K562 (cell line): ENCODE results near the gene RPN1. TPM values are rescaled to one million over a fixed set of nuclear protein-coding genes. Genes with fewer than 3 reads are reported as not detected.
A peak's percentile ranks its signal among the peaks of the same experiment; 100 is the strongest.

Experiments used
- C11orf30 ChIP-seq: fragments of 450-650 bp; IDR thresholded peaks from 2 replicates; pipeline ENCODE4 v1.6.1; 2016; ENCODE audit warnings: low read depth, mild to moderate bottlenecking
- CCNT2 ChIP-seq: IDR thresholded peaks from 2 replicates; pipeline ENCODE4 v1.6.1; 2011; ENCODE audit warnings: borderline replicate concordance, low read depth, mild to moderate bottlenecking, moderate library complexity, mixed read lengths, low read length; ENCODE audit not compliant: insufficient read length; ENCODE audit errors: extremely low read depth
- CEBPZ ChIP-seq: fragments of 150-350 bp; IDR thresholded peaks from 2 replicates; pipeline ENCODE4 v1.6.1; 2014; ENCODE audit warnings: low read depth, mild to moderate bottlenecking, low read length, borderline replicate concordance
- CHD4 ChIP-seq: fragments of 200-600 bp; sonication (generic); IDR thresholded peaks from 3 replicates; pipeline ENCODE4 v1.6.1; 2012; ENCODE audit warnings: low read depth, mild to moderate bottlenecking, mixed read lengths, low read length, inconsistent platforms; ENCODE audit not compliant: insufficient read depth, insufficient replicate concordance, poor library complexity, severe bottlenecking
- DNMT1 ChIP-seq: fragments of 450-650 bp; IDR thresholded peaks from 2 replicates; pipeline ENCODE4 v1.6.1; 2016; ENCODE audit warnings: antibody characterized with exemption, mild to moderate bottlenecking
- E2F8 ChIP-seq: fragments of 450-650 bp; IDR thresholded peaks from 2 replicates; pipeline ENCODE4 v1.7.1; 2018; ENCODE audit warnings: mild to moderate bottlenecking, low read depth; ENCODE audit not compliant: partially characterized antibody
- FOXK2 ChIP-seq, 2 experiments: fragments of 450-650 bp; IDR thresholded peaks in 1 of 2; conservative IDR thresholded peaks in 1 of 2; 2 replicates each; pipeline ENCODE4 v1.6.1; 2016; ENCODE audit warnings: low read depth in 2 of 2, mild to moderate bottlenecking in 1 of 2
- GATAD2A ChIP-seq: fragments of 450-650 bp; IDR thresholded peaks from 2 replicates; pipeline ENCODE4 v1.6.1; 2017
- MLX ChIP-seq, 2 experiments: fragments of 450-650 bp in 1 of 2; sonication (generic) in 1 of 2; formaldehyde crosslinking; conservative IDR thresholded peaks; 2 replicates each; pipeline versions ENCODE4 v1.4.0 to v1.8.1; 2020 to 2022; ENCODE audit warnings: mild to moderate bottlenecking in 1 of 2, missing genetic modification reagents in 1 of 2
- NBN ChIP-seq: fragments of 450-650 bp; IDR thresholded peaks from 2 replicates; pipeline ENCODE4 v1.6.1; 2016; ENCODE audit warnings: low read depth, mild to moderate bottlenecking
- PCBP1 ChIP-seq: fragments of 200-400 bp; formaldehyde crosslinking; IDR thresholded peaks from 2 replicates; pipeline ENCODE4 v1.6.1; 2018; ENCODE audit warnings: mild to moderate bottlenecking, low read depth, low read length; ENCODE audit not compliant: poor library complexity, severe bottlenecking
- SMARCB1 ChIP-seq: IDR thresholded peaks from 2 replicates; pipeline ENCODE4 v1.6.1; 2011; ENCODE audit warnings: improper control_type of control experiment, low read depth; ENCODE audit not compliant: insufficient read length
- TCF15 ChIP-seq: fragments of 250-450 bp; sonication (Bioruptor Pico); IDR thresholded peaks from 2 replicates; pipeline ENCODE4 v1.8.0; 2022; ENCODE audit warnings: moderate library complexity, mild to moderate bottlenecking, inconsistent platforms
- ZBTB49 ChIP-seq: sonication (generic); formaldehyde crosslinking; IDR thresholded peaks from 2 replicates; pipeline ENCODE4 v1.8.0; 2022; ENCODE audit warnings: missing genetic modification reagents, mild to moderate bottlenecking, borderline replicate concordance
- ZNF311 ChIP-seq: fragments of 250-450 bp; sonication (Bioruptor Pico); IDR thresholded peaks from 2 replicates; pipeline ENCODE4 v1.4.0; 2020; ENCODE audit warnings: mild to moderate bottlenecking, moderate library complexity
- ZZZ3 ChIP-seq: fragments of 450-650 bp; IDR thresholded peaks from 2 replicates; pipeline ENCODE4 v1.6.1; 2016; ENCODE audit warnings: antibody characterized with exemption, mild to moderate bottlenecking, moderate library complexity
- polyA plus RNA-seq, 8 experiments: library from polyadenylated mRNA; depleted of rRNA in 4 of 8; stranded (reverse) in 5 of 8; unstranded in 3 of 8; fragments of >200 nt; fragmentation: Nextera tagmentation in 2 of 8; fragmentation: Illumina TruSeq in 1 of 8; extraction: Ambion mirVana in 2 of 8; extraction: Trizol in 1 of 8; gene quantifications; 2 replicates each; pipeline versions ENCODE4 v1.2.1 to v1.2.3, GENCODE V29; 2011 to 2014; ENCODE audit warnings: inconsistent platforms in 1 of 8, missing spikeins in 1 of 8
- total RNA-seq, 7 experiments: library from RNA; depleted of rRNA in 6 of 7; stranded (reverse); fragments of >200 nt in 6 of 7; fragmentation: Illumina TruSeq in 2 of 7; extraction: Trizol in 2 of 7; gene quantifications; 2 replicates each; pipeline versions ENCODE4 v1.2.1 to v1.2.3, GENCODE V29; 2011 to 2021; ENCODE audit warnings: low replicate concordance in 1 of 7

The RPN1 gene
- total and polyA plus RNA-seq, 9 of the 15 experiments (the other 6 are each of a cell fraction or from before 2014, with no cell fraction given): 39.5 to 300 (median 148) TPM

GRCh38 chr3:128680603-128681368 is 30.2 kb upstream of the RPN1 start (continued):
- TF ChIP-seq E2F8 (peak; percentile 59), SMARCB1 (no peak), DNMT1 (no peak), C11orf30 (peak; percentile 68), FOXK2 (conservative IDR thresholded peaks at IDR 0.05 in 1 of 2, IDR thresholded peaks at IDR 0.05 in 1 of 2; ENCODE audit: low read depth in 2 of 2) (peak in 1 of 2 experiments; percentile 59; a peak in 2 of 4 replicates), TCF15 (CRISPR knock-in tag) (no peak), GATAD2A (0 out of 2 replicates have a peak, but pooled peaks have one; percentile 19), NBN (peak; percentile 71; the same call in 1 of the 2 replicates), PCBP1 (no peak), MLX (CRISPR knock-in tag; conservative IDR thresholded peaks at IDR 0.05) (no peak), CHD4 (no peak), ZBTB49 (CRISPR knock-in tag) (no peak), CCNT2 (peak; percentile 11), CEBPZ (no peak), ZZZ3 (no peak), ZNF311 (CRISPR knock-in tag) (no peak)
